Ishikawa (cell line): ENCODE data around the gene CALHM4.

Experiments
- CEBPB ChIP-seq: IDR thresholded peaks from 2 replicates; pipeline ENCODE4 v1.6.1; 2012
- CREB1 ChIP-seq: IDR thresholded peaks from 2 replicates; pipeline ENCODE4 v1.6.1; 2012; ENCODE audit warnings: low read depth
- EGR1 ChIP-seq: IDR thresholded peaks from 2 replicates; pipeline ENCODE4 v1.6.1; 2012
- FOXM1 ChIP-seq: IDR thresholded peaks from 2 replicates; pipeline ENCODE4 v1.6.1; 2012; ENCODE audit warnings: low read depth, borderline replicate concordance
- NFIC ChIP-seq: IDR thresholded peaks from 2 replicates; pipeline ENCODE4 v1.6.1; 2012
- RAD21 ChIP-seq: IDR thresholded peaks from 2 replicates; pipeline ENCODE4 v1.6.1; 2012; ENCODE audit warnings: low read depth
- REST ChIP-seq: IDR thresholded peaks from 2 replicates; pipeline ENCODE4 v1.6.1; 2012; ENCODE audit warnings: low read depth, mild to moderate bottlenecking
- TCF12 ChIP-seq: IDR thresholded peaks from 2 replicates; pipeline ENCODE4 v1.6.1; 2012; ENCODE audit warnings: low read depth
- YY1 ChIP-seq: IDR thresholded peaks from 2 replicates; pipeline ENCODE4 v1.6.1; 2012; ENCODE audit warnings: low read depth
- TF ChIP-seq, protein P1 (sequence below): IDR thresholded peaks from 2 replicates; pipeline ENCODE4 v1.6.1; 2012

DNA sequence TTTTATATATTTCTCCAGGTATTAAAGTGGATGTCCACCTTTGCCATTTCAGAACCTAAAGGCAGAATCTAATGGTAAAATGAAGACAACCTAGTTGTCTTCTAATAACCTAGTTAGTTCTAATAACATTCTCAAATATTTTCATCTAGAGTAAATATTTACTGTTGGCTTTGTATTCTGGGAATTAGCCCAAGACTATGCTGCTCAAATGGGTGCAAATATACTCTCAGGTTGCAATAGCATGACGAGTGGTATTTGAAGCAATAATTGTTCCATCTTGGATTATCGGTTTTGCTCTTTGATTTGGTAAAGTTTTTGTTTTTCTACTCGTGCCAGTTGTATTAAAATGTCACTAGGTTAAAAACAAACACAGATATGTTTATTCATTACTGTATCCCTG lies 41.7 kb downstream of the CALHM4 start:
- no peak for TF ChIP-seq FOXM1
- TF ChIP-seq, protein P1, sequence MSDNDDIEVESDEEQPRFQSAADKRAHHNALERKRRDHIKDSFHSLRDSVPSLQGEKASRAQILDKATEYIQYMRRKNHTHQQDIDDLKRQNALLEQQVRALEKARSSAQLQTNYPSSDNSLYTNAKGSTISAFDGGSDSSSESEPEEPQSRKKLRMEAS: no peak
- TF ChIP-seq CREB1: no peak
- no peak for TF ChIP-seq RAD21
- no peak for TF ChIP-seq TCF12
- TF ChIP-seq REST: no peak
- TF ChIP-seq CEBPB: no peak
- TF ChIP-seq EGR1: no peak
- TF ChIP-seq NFIC: no peak
- TF ChIP-seq YY1: no peak
